Gastrocnemius medialis (tissue), 4 donors: ENCODE measurements around the gene NR6A1. TPM values are rescaled to one million over a fixed set of nuclear protein-coding genes. Genes with fewer than 3 reads are reported as not detected.

ENCODE experiments used
- ATAC-seq, 2 donors: fragments of 150-250 bp; one replicate each; pipeline ENCODE4 v1.9.1; 2016
- DNase-seq, 2 donors: peaks; one replicate each; pipeline ENCODE4 v3.0.0-alpha.2; 2019
- H3K27ac ChIP-seq, 4 donors: fragments of 200-600 bp; sonication (generic); 1 replicate in 1 of 4; 2 replicates in 3 of 4; pipeline ENCODE4 v1.5.1; 2016 to 2018; ENCODE audit warnings: mild to moderate bottlenecking in 2 of 4, moderate library complexity in 1 of 4
- H3K27me3 ChIP-seq, 3 donors: fragments of 200-600 bp; sonication (generic) in 2 of 3; 1 replicate in 1 of 3; 2 replicates in 2 of 3; pipeline versions ENCODE4 v1.5.1 to v1.6.0; 2016 to 2019; ENCODE audit warnings: mild to moderate bottlenecking in 1 of 3, moderate library complexity in 1 of 3
- H3K36me3 ChIP-seq, 2 donors: fragments of 200-600 bp; sonication (generic) in 1 of 2; one replicate each; pipeline ENCODE4 v1.5.1; 2017 to 2018
- H3K4me1 ChIP-seq, 2 donors: fragments of 200-600 bp; sonication (generic) in 1 of 2; one replicate each; pipeline ENCODE4 v1.5.1; 2016 to 2017; ENCODE audit warnings: mild to moderate bottlenecking in 2 of 2
- H3K4me3 ChIP-seq, 4 donors: fragments of 200-600 bp; sonication (generic) in 3 of 4; 1 replicate in 1 of 4; 2 replicates in 3 of 4; pipeline ENCODE4 v1.5.1; 2016 to 2019; ENCODE audit warnings: mild to moderate bottlenecking in 2 of 4
- H3K9me3 ChIP-seq, 3 donors: fragments of 200-600 bp; sonication (generic) in 2 of 3; 1 replicate in 1 of 3; 2 replicates in 2 of 3; pipeline ENCODE4 v1.5.1; 2016 to 2019
- CTCF ChIP-seq, 5 experiments: fragments of 450-650 bp in 3 of 5; fragments of 200-600 bp in 2 of 5; sonication (generic) in 2 of 5; IDR thresholded peaks in 4 of 5; conservative IDR thresholded peaks in 1 of 5; 1 replicate in 4 of 5; 2 replicates in 1 of 5; pipeline ENCODE4 v1.5.1; 2016 to 2019; ENCODE audit warnings: antibody characterized with exemption in 5 of 5, mild to moderate bottlenecking in 3 of 5, moderate library complexity in 3 of 5
- POLR2A ChIP-seq, 2 donors: fragments of 450-650 bp; IDR thresholded peaks; one replicate each; pipeline ENCODE4 v1.6.1; 2017; ENCODE audit warnings: antibody characterized with exemption in 2 of 2, mild to moderate bottlenecking in 2 of 2, moderate library complexity in 2 of 2
- in situ Hi-C, 4 donors: fragments of 200-750 bp; cut with MboI; loops; one replicate each; pipeline versions ENCODE4 v1.15.0 to v1.8.0; 2017; ENCODE audit warnings: low sequenced_read_pairs in 4 of 4
- intact Hi-C: fragments of 100-400 bp; cut with DNase I; formaldehyde crosslinking; loops from one replicate; pipeline ENCODE4 v1.15.1; 2023; ENCODE audit warnings: low total_unique reads
- total RNA-seq, 4 donors: library from RNA; depleted of rRNA; stranded (reverse); fragments of >200 nt; gene quantifications; one replicate each; pipeline versions ENCODE4 v1.1.0 to v1.2.3, GENCODE V29; 2016

Gene NR6A1
- total RNA-seq, 4 donors from 2014 or later = 0.58 to 5.6 (median 2.1) TPM

DNA sequence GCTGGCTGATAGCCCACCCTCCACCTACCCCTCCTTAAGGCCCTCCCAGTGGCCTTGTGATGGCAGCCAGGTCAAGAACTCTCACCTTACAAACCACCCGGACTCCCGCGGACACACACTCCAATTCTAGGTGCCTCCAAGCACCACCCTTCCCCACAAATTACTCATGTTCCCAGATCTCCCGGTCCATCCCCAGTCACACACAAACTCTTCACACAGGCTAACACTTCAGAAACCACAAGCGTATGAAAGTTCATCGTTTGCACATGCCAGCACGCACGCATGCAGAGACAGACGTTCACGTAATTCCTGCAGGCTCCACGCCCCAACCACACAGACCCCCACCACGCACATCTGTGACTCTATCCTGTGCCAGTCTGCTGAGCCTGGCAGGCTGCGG, 281.9 kb downstream of the NR6A1 start:
- intact Hi-C loops (no loop called here), in situ Hi-C loops (no loop called here)
- H3K36me3 ChIP-seq = no peaks in the 10 kb centered on the region
- no peaks in the 10 kb centered on the region for H3K9me3 ChIP-seq
- no peak for TF ChIP-seq POLR2A (IDR thresholded peaks at IDR 0.05)
- no peak for TF ChIP-seq CTCF (IDR thresholded peaks at IDR 0.05 in 4 of 5, conservative IDR thresholded peaks at IDR 0.05 in 1 of 5)
- H3K4me3 ChIP-seq = no peak overlapping the region
- peaks cover 22 to 29% (median 24%) of the 10 kb centered on the region in 3 donors for H3K27me3 ChIP-seq
- H3K27ac ChIP-seq = no peak overlapping the region
- H3K4me1 ChIP-seq = no peaks in the 10 kb centered on the region
- ATAC-seq (no peak), DNase-seq (no peak)

- DNase-seq = no peak
- intact Hi-C loops = no loop called here
- in situ Hi-C loops = no loop called here
- H3K4me3 ChIP-seq = no peak overlapping the region
- no peak overlapping the region for H3K27ac ChIP-seq
- no peaks in the 10 kb centered on the region for H3K9me3 ChIP-seq
- TF ChIP-seq POLR2A (IDR thresholded peaks at IDR 0.05) (no peak), CTCF (IDR thresholded peaks at IDR 0.05 in 4 of 5, conservative IDR thresholded peaks at IDR 0.05 in 1 of 5) (no peak)
- ATAC-seq = no peak
- no peaks in the 10 kb centered on the region for H3K36me3 ChIP-seq
- H3K4me1 ChIP-seq = no peaks in the 10 kb centered on the region
- H3K27me3 ChIP-seq = peaks cover 24 to 29% (median 26%) of the 10 kb centered on the region in 3 donors
These were observed 282.4 kb downstream of the NR6A1 start for GRCh38 chr9:124488641-124489210.

DNA sequence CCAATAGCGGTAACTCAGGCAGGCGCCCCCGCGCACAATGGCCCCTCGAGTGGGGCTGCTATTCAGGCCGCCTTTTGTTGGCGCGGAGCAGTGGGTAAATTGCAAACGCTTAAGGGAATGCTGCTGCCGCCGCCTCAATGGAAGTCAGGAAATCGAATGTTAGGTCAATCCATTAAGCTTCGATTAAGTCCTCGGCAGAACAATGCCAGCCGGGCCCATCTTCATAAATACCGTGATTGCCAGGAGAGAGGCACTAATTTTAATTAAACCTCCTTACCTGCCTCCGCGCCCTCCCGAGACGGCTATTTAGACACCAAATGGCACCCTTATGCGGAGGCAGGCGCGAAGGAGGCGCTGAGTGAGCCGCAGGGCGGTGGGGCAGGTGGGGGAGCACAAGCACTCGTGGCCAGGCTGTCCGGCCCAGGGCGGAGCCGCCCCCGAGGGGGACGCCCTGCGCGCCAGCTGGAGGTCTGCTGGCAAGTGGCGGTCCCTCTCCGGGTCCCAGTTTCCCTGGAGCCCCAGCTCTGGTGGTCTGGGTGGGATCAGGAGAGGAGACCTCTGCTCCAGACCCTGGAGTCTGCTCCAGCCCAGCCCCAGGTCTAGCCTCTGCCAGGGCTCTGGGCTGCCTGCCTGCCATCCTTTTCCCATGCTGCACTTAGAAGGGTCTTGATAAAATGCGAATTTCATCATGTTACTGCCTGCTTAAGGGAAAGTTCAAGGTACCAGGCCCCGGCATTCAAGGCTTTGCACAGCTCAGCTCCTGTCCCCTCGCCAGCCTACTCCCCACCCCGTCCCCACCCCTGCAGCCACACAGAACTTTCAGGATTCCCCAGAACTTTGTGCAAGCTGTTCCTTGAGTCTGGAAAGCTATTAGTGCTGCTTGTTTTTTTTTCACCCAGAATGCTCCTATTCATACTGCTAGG, 283.6 kb downstream of the NR6A1 start:
- Histone ChIP-seq H3K9me3 (no peaks in the 10 kb centered on the region), H3K27me3 (peaks cover 20 to 29% (median 25%) of the 10 kb centered on the region in 3 donors), H3K27ac (no peak overlapping the region), H3K4me1 (no peaks in the 10 kb centered on the region), H3K36me3 (no peaks in the 10 kb centered on the region), H3K4me3 (no peak overlapping the region)
- DNase-seq = no peak
- ATAC-seq = no peak
- TF ChIP-seq POLR2A (IDR thresholded peaks at IDR 0.05) (no peak), CTCF (IDR thresholded peaks at IDR 0.05 in 4 of 5, conservative IDR thresholded peaks at IDR 0.05 in 1 of 5) (no peak)
- intact Hi-C loops (no loop called here), in situ Hi-C loops (no loop called here)

DNA sequence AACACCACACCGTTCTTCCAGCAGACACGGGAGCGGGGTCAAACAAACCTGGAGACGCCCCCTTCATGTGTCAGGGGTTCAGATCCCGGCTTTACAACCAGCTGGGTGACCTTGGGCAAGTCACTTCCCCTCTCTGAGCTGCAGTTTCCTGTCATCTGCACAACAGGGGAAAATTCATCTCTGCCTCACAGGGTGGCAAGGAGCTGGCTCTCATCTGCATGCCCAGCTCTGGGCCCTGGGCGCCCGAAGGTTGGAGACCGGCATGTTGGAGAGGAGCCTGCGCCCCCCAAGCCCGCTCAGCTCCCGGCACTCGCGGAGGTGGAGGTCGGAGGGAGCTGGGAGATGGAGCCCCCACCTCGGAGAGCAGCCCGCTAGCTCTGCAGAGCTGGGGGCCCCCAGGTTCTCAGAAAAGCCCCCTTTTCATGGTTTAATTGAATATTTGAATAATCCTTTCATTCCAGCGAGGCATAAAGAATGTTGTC, 284.3 kb downstream of the NR6A1 start:
- no peaks in the 10 kb centered on the region for H3K4me1 ChIP-seq
- TF ChIP-seq POLR2A (IDR thresholded peaks at IDR 0.05) (no peak), CTCF (IDR thresholded peaks at IDR 0.05 in 4 of 5, conservative IDR thresholded peaks at IDR 0.05 in 1 of 5) (no peak)
- H3K27ac ChIP-seq = no peak overlapping the region
- intact Hi-C loops = no loop called here
- DNase-seq (no peak), ATAC-seq (no peak)
- H3K4me3 ChIP-seq = no peak overlapping the region
- in situ Hi-C loops = no loop called here
- no peaks in the 10 kb centered on the region for H3K9me3 ChIP-seq
- no peaks in the 10 kb centered on the region for H3K36me3 ChIP-seq
- H3K27me3 ChIP-seq = peaks cover 20 to 32% (median 29%) of the 10 kb centered on the region in 3 donors
